HepG2 (cell line): ENCODE measurements around the gene C20orf96. TPM values are rescaled to one million over a fixed set of nuclear protein-coding genes. Genes with fewer than 3 reads are reported as not detected.

Experiments used
- ATAC-seq: fragments of 200-7000 bp; cut with Tn5 transposase; 3 replicates; pipeline ENCODE4 v1.9.1; 2020; ENCODE audit warnings: mild to moderate bottlenecking, moderate library complexity
- BruUV-seq: library from RNA; stranded (reverse); fragments of 400-500 nt; replicated peaks from 2 replicates; lab custom pipeline; 2021; lab: Mats Ljungman, UMichigan
- CTCF ChIA-PET: fragments of 300-600 bp; formaldehyde crosslinking; extraction: SDS; loops from one replicate; lab custom pipeline; 2021; ENCODE audit warnings: low total read pairs, inconsistent platforms, low intra/inter-chr PET ratio; lab: Yijun Ruan, JAX
- POLR2A ChIA-PET: fragments of 350-600 bp; sonication (Branson Sonifier 250); formaldehyde crosslinking; loops from one replicate; lab custom pipeline; 2020; ENCODE audit warnings: antibody characterized with exemption, inconsistent platforms; lab: Yijun Ruan, JAX
- DNase-seq: peaks from one replicate; pipeline ENCODE4 v3.0.0-alpha.2; 2015; ENCODE audit warnings: low spot score
- FAIRE-seq: peaks from 3 replicates; lab custom pipeline; 2011; peaks lifted over from hg19 to GRCh38; lab: Jason Lieb, UNC
- H2AFZ ChIP-seq: one replicate; pipeline ENCODE4 v1.6.1; 2011; ENCODE audit warnings: low read length, inconsistent platforms
- H3K27ac ChIP-seq: fragments of 300-600 bp; 3 replicates; pipeline ENCODE4 v1.8.0; 2011; ENCODE audit warnings: mixed run types, mild to moderate bottlenecking, mixed read lengths, low read length, inconsistent platforms; ENCODE audit not compliant: insufficient read depth; ENCODE audit errors: extremely low read length
- H3K27me3 ChIP-seq, 2 experiments: fragments of 200-600 bp in 1 of 2; 2 replicates in 1 of 2; 3 replicates in 1 of 2; pipeline versions ENCODE4 v1.6.0 to v1.8.0; 2011; ENCODE audit warnings: low read length in 2 of 2, mild to moderate bottlenecking in 2 of 2, moderate library complexity in 2 of 2, inconsistent platforms in 1 of 2; ENCODE audit not compliant: insufficient read depth in 2 of 2, control insufficient read depth in 1 of 2
- H3K36me3 ChIP-seq, 2 experiments: fragments of 200-600 bp in 1 of 2; replicated peaks in 1 of 2; 2 replicates in 1 of 2; 3 replicates in 1 of 2; pipeline versions ENCODE4 v1.5.1 to v1.8.0; 2011; ENCODE audit warnings: low read length in 2 of 2, inconsistent platforms in 1 of 2; ENCODE audit not compliant: insufficient read depth in 2 of 2, control insufficient read depth in 1 of 2
- H3K4me1 ChIP-seq: 2 replicates; pipeline ENCODE4 v1.5.1; 2012; ENCODE audit warnings: low read length, inconsistent platforms; ENCODE audit not compliant: insufficient read depth
- H3K4me2 ChIP-seq: 2 replicates; pipeline ENCODE4 v1.6.0; 2011; ENCODE audit warnings: low read depth, low read length, inconsistent platforms
- H3K4me3 ChIP-seq, 3 experiments: fragments of 200-600 bp in 1 of 3; sonication (generic), shearing (Covaris generic) in 1 of 3; replicated peaks in 1 of 3; 2 replicates each; pipeline ENCODE4 v1.5.1; 2011 to 2016; ENCODE audit warnings: low read length in 3 of 3, inconsistent platforms in 2 of 3, low read depth in 2 of 3, mild to moderate bottlenecking in 2 of 3, control low read depth in 1 of 3, mixed read lengths in 1 of 3; ENCODE audit not compliant: insufficient read depth in 1 of 3
- H3K79me2 ChIP-seq: one replicate; pipeline ENCODE4 v1.6.1; 2011; ENCODE audit warnings: low read length, inconsistent platforms; ENCODE audit not compliant: insufficient read depth
- H3K9ac ChIP-seq: 2 replicates; pipeline ENCODE4 v1.6.0; 2011; ENCODE audit warnings: mild to moderate bottlenecking, low read depth, low read length, inconsistent platforms; ENCODE audit not compliant: insufficient read depth
- H3K9me3 ChIP-seq: 2 replicates; pipeline ENCODE4 v1.5.1; 2012; ENCODE audit warnings: mild to moderate bottlenecking, low read length
- H4K20me1 ChIP-seq: 2 replicates; pipeline ENCODE4 v1.6.0; 2011; ENCODE audit warnings: inconsistent platforms, mild to moderate bottlenecking, low read length, moderate library complexity; ENCODE audit not compliant: insufficient read depth
- LCORL ChIP-seq, 2 experiments: fragments of 450-650 bp in 1 of 2; sonication (generic) in 1 of 2; formaldehyde crosslinking in 1 of 2; IDR thresholded peaks; 2 replicates each; pipeline versions ENCODE4 v1.5.0 to v1.6.1; 2017 to 2020; ENCODE audit warnings: antibody characterized with exemption in 1 of 2, missing genetic modification reagents in 1 of 2
- MED8 ChIP-seq: sonication (generic); formaldehyde crosslinking; IDR thresholded peaks from 2 replicates; pipeline ENCODE4 v1.8.1; 2023; ENCODE audit warnings: mild to moderate bottlenecking, missing genetic modification reagents; ENCODE audit not compliant: insufficient replicate concordance
- MTA1 ChIP-seq: sonication (generic); formaldehyde crosslinking; IDR thresholded peaks from 2 replicates; pipeline ENCODE4 v1.4.0; 2020; ENCODE audit warnings: missing genetic modification reagents, mild to moderate bottlenecking, borderline replicate concordance
- ZBTB1 ChIP-seq: sonication (generic); formaldehyde crosslinking; IDR thresholded peaks from 2 replicates; pipeline ENCODE4 v1.4.0; 2020; ENCODE audit warnings: missing genetic modification reagents, borderline replicate concordance
- ZBTB14 ChIP-seq: sonication (generic); formaldehyde crosslinking; IDR thresholded peaks from 2 replicates; pipeline ENCODE4 v1.4.0; 2020; ENCODE audit warnings: missing genetic modification reagents
- ZBTB25 ChIP-seq: IDR thresholded peaks from 2 replicates; pipeline ENCODE4 v1.6.1; 2018; ENCODE audit warnings: missing genetic modification reagents
- ZFP36L2 ChIP-seq: sonication (generic); formaldehyde crosslinking; IDR thresholded peaks from 2 replicates; pipeline ENCODE4 v1.4.0; 2020; ENCODE audit warnings: missing genetic modification reagents
- ZNF629 ChIP-seq: sonication (generic); formaldehyde crosslinking; conservative IDR thresholded peaks from 2 replicates; pipeline ENCODE4 v1.5.0; 2020; ENCODE audit warnings: missing genetic modification reagents
- ZNF776 ChIP-seq: sonication (generic); formaldehyde crosslinking; IDR thresholded peaks from 2 replicates; pipeline ENCODE4 v1.4.0; 2020; ENCODE audit warnings: mild to moderate bottlenecking, missing genetic modification reagents
- in situ Hi-C: cut with HindIII; loops from 2 replicates; pipeline ENCODE4 v1.10.0; 2017; ENCODE audit warnings: low pct_unique_long_range_greater_than_20kb; ENCODE audit not compliant: extremely low pct_ligation_motif_present
- intact Hi-C: fragments of 100-400 bp; cut with micrococcal nuclease; formaldehyde crosslinking; loops from one replicate; pipeline ENCODE4 v1.10.0; 2022; ENCODE audit not compliant: unreplicated experiment
- polyA plus RNA-seq, 8 experiments: library from polyadenylated mRNA; depleted of rRNA in 3 of 8; stranded (reverse) in 7 of 8; unstranded in 1 of 8; fragments of >200 nt; fragmentation: Illumina TruSeq in 4 of 8; extraction: Trizol in 4 of 8; gene quantifications; 2 replicates each; pipeline versions ENCODE4 v1.2.1 to v1.2.3, GENCODE V29; 2011 to 2016; ENCODE audit warnings: low read depth in 4 of 8, missing spikeins in 1 of 8, mixed read lengths in 1 of 8; ENCODE audit not compliant: insufficient read depth in 1 of 8
- total RNA-seq, 5 experiments: library from RNA; depleted of rRNA; stranded (reverse); fragments of >200 nt; fragmentation: Illumina TruSeq; extraction: Trizol; gene quantifications; 2 replicates each; pipeline ENCODE4 v1.2.3, GENCODE V29; 2016; ENCODE audit warnings: low read depth in 1 of 5

C20orf96 gene
- total and polyA plus RNA-seq, 2 of the 13 experiments (the other 11 are each of a cell fraction or from before 2014, with no cell fraction given): 3.8 to 20.6 TPM

- intact Hi-C loops: no loop called here
- BruUV-seq: no TSS peak
- peaks cover 19 to 28% of the 10 kb centered on the region in 2 experiments for H3K36me3 ChIP-seq
- TF ChIP-seq ZFP36L2 (CRISPR knock-in tag) (no peak), ZBTB25 (CRISPR knock-in tag) (no peak), LCORL (IDR thresholded peaks at IDR 0.05) (peak; percentile 85), LCORL (CRISPR knock-in tag; IDR thresholded peaks at IDR 0.05) (no peak), ZBTB14 (CRISPR knock-in tag) (no peak)
- TF ChIP-seq, all 625 proteins: peak for 1
- Histone ChIP-seq H3K9ac (no peak overlapping the region), H3K4me1 (no peaks in the 10 kb centered on the region), H3K79me2 (no peaks in the 10 kb centered on the region), H3K4me2 (no peak overlapping the region), H4K20me1 (no peaks in the 10 kb centered on the region), H3K27ac (no peak overlapping the region), H3K4me3 (no peak overlapping the region), H3K9me3 (no peaks in the 10 kb centered on the region), H3K27me3 (peaks cover 0 to 3% of the 10 kb centered on the region in 2 experiments; a peak in 1 of 5 replicates), H2AFZ (no peak overlapping the region)
- in situ Hi-C loops: no loop called here
- no peak for FAIRE-seq
- DNase-seq: no peak
- POLR2A ChIA-PET: no interaction called here
- CTCF ChIA-PET: no interaction called here
- ATAC-seq: no peak
Measured at GRCh38 chr20:272718-273117, 17.8 kb downstream of the C20orf96 start.

GRCh38 chr20:271528-271927 lies 19.0 kb downstream of the C20orf96 start:
- no TSS peak for BruUV-seq
- intact Hi-C loops: no loop called here
- FAIRE-seq: peak; percentile 36
- DNase-seq: no peak
- no peaks in the 10 kb centered on the region for H3K79me2 ChIP-seq
- ATAC-seq: no peak
- no peak overlapping the region for H3K4me3 ChIP-seq
- in situ Hi-C loops: no loop called here
- POLR2A ChIA-PET: interaction anchor here (0.7 kb wide), 1 partner anchor 76 kb away, joined by 3 read pairs; the partner anchor contains the start of gene NRSN2
- no peaks in the 10 kb centered on the region for H4K20me1 ChIP-seq
- H3K9me3 ChIP-seq: no peaks in the 10 kb centered on the region
- no peak overlapping the region for H3K9ac ChIP-seq
- CTCF ChIA-PET: no interaction called here
- no peak overlapping the region for H3K27ac ChIP-seq
- peaks cover 3 to 9% of the 10 kb centered on the region in 2 experiments; a peak in 3 of 5 replicates for H3K27me3 ChIP-seq
- no peak overlapping the region for H3K4me2 ChIP-seq
- H3K4me1 ChIP-seq: peaks cover 3% of the 10 kb centered on the region
- H2AFZ ChIP-seq: no peak overlapping the region
- TF ChIP-seq MED8 (CRISPR knock-in tag): peak; percentile 25
- TF ChIP-seq ZBTB1 (CRISPR knock-in tag): no peak
- no peak for TF ChIP-seq MTA1 (CRISPR knock-in tag)
- 0 out of 2 replicates have a peak, but pooled peaks have one; percentile 28 for TF ChIP-seq ZNF776 (CRISPR knock-in tag)
- peak; percentile 88 for TF ChIP-seq ZNF629
- H3K36me3 ChIP-seq: peaks cover 10 to 16% of the 10 kb centered on the region in 2 experiments
